A673 (cell line): Measurements from ENCODE around the gene PRRG1.

Experiments
- EZH2 ChIP-seq: fragments of 200-600 bp; sonication (generic); IDR thresholded peaks from 2 replicates; pipeline ENCODE4 v1.6.1; 2017; ENCODE audit warnings: borderline replicate concordance, low read depth, mild to moderate bottlenecking, mixed read lengths, antibody characterized with exemption, low read length; ENCODE audit not compliant: poor library complexity, severe bottlenecking
- TF ChIP-seq, protein P1 (sequence below): fragments of 300-800, 200-600 bp; sonication (generic); conservative IDR thresholded peaks from 2 replicates; pipeline ENCODE4 v1.5.1; 2017; ENCODE audit warnings: low read depth, mild to moderate bottlenecking, antibody characterized with exemption, low read length, moderate library complexity, mixed read lengths

- TF ChIP-seq, protein P1, sequence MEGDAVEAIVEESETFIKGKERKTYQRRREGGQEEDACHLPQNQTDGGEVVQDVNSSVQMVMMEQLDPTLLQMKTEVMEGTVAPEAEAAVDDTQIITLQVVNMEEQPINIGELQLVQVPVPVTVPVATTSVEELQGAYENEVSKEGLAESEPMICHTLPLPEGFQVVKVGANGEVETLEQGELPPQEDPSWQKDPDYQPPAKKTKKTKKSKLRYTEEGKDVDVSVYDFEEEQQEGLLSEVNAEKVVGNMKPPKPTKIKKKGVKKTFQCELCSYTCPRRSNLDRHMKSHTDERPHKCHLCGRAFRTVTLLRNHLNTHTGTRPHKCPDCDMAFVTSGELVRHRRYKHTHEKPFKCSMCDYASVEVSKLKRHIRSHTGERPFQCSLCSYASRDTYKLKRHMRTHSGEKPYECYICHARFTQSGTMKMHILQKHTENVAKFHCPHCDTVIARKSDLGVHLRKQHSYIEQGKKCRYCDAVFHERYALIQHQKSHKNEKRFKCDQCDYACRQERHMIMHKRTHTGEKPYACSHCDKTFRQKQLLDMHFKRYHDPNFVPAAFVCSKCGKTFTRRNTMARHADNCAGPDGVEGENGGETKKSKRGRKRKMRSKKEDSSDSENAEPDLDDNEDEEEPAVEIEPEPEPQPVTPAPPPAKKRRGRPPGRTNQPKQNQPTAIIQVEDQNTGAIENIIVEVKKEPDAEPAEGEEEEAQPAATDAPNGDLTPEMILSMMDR, result no peak
- no peak for TF ChIP-seq EZH2
These were observed 136.3 kb downstream of the PRRG1 start for GRCh38 chrX:37485429-37485828.
